ENCODE results near the gene CACNA2D2. TPM values are rescaled to one million over a fixed set of nuclear protein-coding genes. Genes with fewer than 3 reads are reported as not detected.
"Not testable (repeated sequence)": the region's sequence is repeated elsewhere in the genome, so short reads cannot be mapped to it uniquely, and the experiment has no call there.

Gene CACNA2D2
- total RNA-seq, 1 donor from 2014 or later = 0.52 TPM

GRCh38 chr3:50521572-50521971 is 18.1 kb upstream of the CACNA2D2 start:
- intact Hi-C loops (cut with micrococcal nuclease) = no loop called here
- Mint-ChIP-seq H3K27ac (no peak overlapping the region), H3K36me3 (ENCODE audit: low read depth) (no peaks in the 10 kb centered on the region), H3K4me3 (no peak overlapping the region), H3K4me1 (ENCODE audit: low read depth) (peaks cover 5% of the 10 kb centered on the region), H3K27me3 (ENCODE audit: insufficient read depth) (peaks cover 9% of the 10 kb centered on the region), H3K9me3 (no peaks in the 10 kb centered on the region)
- no peak for DNase-seq (ENCODE audit: low spot score)

- Mint-ChIP-seq H3K27me3 (ENCODE audit: insufficient read depth) (peaks cover 9% of the 10 kb centered on the region), H3K4me1 (ENCODE audit: low read depth) (peaks cover 5% of the 10 kb centered on the region), H3K9me3 (no peaks in the 10 kb centered on the region), H3K4me3 (no peak overlapping the region), H3K36me3 (ENCODE audit: low read depth) (no peaks in the 10 kb centered on the region), H3K27ac (no peak overlapping the region)
- intact Hi-C loops (cut with micrococcal nuclease) = no loop called here
- no peak for DNase-seq (ENCODE audit: low spot score)
Observed at GRCh38 chr3:50520849-50521248, 17.4 kb upstream of the CACNA2D2 start.

GRCh38 chr3:50519471-50520089 is 16.1 kb upstream of the CACNA2D2 start:
- no peaks in the 10 kb centered on the region for H3K36me3 Mint-ChIP-seq (ENCODE audit: low read depth)
- H3K4me3 Mint-ChIP-seq = no peak overlapping the region
- H3K27me3 Mint-ChIP-seq (ENCODE audit: insufficient read depth) = peaks cover 11% of the 10 kb centered on the region
- no peaks in the 10 kb centered on the region for H3K9me3 Mint-ChIP-seq
- peaks cover 5% of the 10 kb centered on the region for H3K4me1 Mint-ChIP-seq (ENCODE audit: low read depth)
- intact Hi-C loops (cut with micrococcal nuclease) = loop anchor here (1.0 kb wide), 4 partner anchors 23 to 172 kb away; no protein-coding TSS in a partner anchor
- no peak overlapping the region for H3K27ac Mint-ChIP-seq
- DNase-seq (ENCODE audit: low spot score) = peak; percentile 64

- Mint-ChIP-seq H3K4me3 (no peak overlapping the region), H3K9me3 (no peaks in the 10 kb centered on the region), H3K36me3 (ENCODE audit: low read depth) (no peaks in the 10 kb centered on the region), H3K27ac (no peak overlapping the region), H3K4me1 (ENCODE audit: low read depth) (peaks cover 5% of the 10 kb centered on the region), H3K27me3 (ENCODE audit: insufficient read depth) (peaks cover 11% of the 10 kb centered on the region)
- intact Hi-C loops (cut with micrococcal nuclease) = no loop called here
- no peak for DNase-seq (ENCODE audit: low spot score)
Observed at GRCh38 chr3:50518436-50518835, 15.0 kb upstream of the CACNA2D2 start.

GRCh38 chr3:50517721-50518206 is 14.3 kb upstream of the CACNA2D2 start:
- Mint-ChIP-seq H3K36me3 (ENCODE audit: low read depth) (no peaks in the 10 kb centered on the region), H3K27ac (no peak overlapping the region), H3K9me3 (no peaks in the 10 kb centered on the region), H3K4me3 (no peak overlapping the region), H3K4me1 (ENCODE audit: low read depth) (peaks cover 5% of the 10 kb centered on the region), H3K27me3 (ENCODE audit: insufficient read depth) (peaks cover 11% of the 10 kb centered on the region)
- intact Hi-C loops (cut with micrococcal nuclease) = no loop called here
- DNase-seq (ENCODE audit: low spot score) = no peak

GRCh38 chr3:50516440-50516871 is 13.0 kb upstream of the CACNA2D2 start:
- peaks cover 5% of the 10 kb centered on the region for H3K4me1 Mint-ChIP-seq (ENCODE audit: low read depth)
- no peak for DNase-seq (ENCODE audit: low spot score)
- intact Hi-C loops (cut with micrococcal nuclease) = no loop called here
- H3K27me3 Mint-ChIP-seq (ENCODE audit: insufficient read depth) = peaks cover 9% of the 10 kb centered on the region
- no peaks in the 10 kb centered on the region for H3K36me3 Mint-ChIP-seq (ENCODE audit: low read depth)
- no peak overlapping the region for H3K4me3 Mint-ChIP-seq
- H3K9me3 Mint-ChIP-seq = no peaks in the 10 kb centered on the region
- no peak overlapping the region for H3K27ac Mint-ChIP-seq

- H3K27me3 Mint-ChIP-seq (ENCODE audit: insufficient read depth) = peaks cover 7% of the 10 kb centered on the region
- H3K4me1 Mint-ChIP-seq (ENCODE audit: low read depth) = peaks cover 5% of the 10 kb centered on the region
- H3K36me3 Mint-ChIP-seq (ENCODE audit: low read depth) = no peaks in the 10 kb centered on the region
- DNase-seq (ENCODE audit: low spot score) = no peak
- no peak overlapping the region for H3K27ac Mint-ChIP-seq
- no peaks in the 10 kb centered on the region for H3K9me3 Mint-ChIP-seq
- no peak overlapping the region for H3K4me3 Mint-ChIP-seq
- intact Hi-C loops (cut with micrococcal nuclease) = no loop called here
Observed at GRCh38 chr3:50515565-50516439, 12.4 kb upstream of the CACNA2D2 start.

GRCh38 chr3:50512908-50513307 is 9.5 kb upstream of the CACNA2D2 start:
- H3K36me3 Mint-ChIP-seq (ENCODE audit: low read depth); H3K27ac Mint-ChIP-seq; DNase-seq (ENCODE audit: low spot score); H3K4me3 Mint-ChIP-seq; H3K27me3 Mint-ChIP-seq (ENCODE audit: insufficient read depth); H3K4me1 Mint-ChIP-seq (ENCODE audit: low read depth); intact Hi-C loops (cut with micrococcal nuclease); H3K9me3 Mint-ChIP-seq: not testable (repeated sequence)

- DNase-seq (ENCODE audit: low spot score) = no peak
- H3K9me3 Mint-ChIP-seq = no peaks in the 10 kb centered on the region
- H3K4me1 Mint-ChIP-seq (ENCODE audit: low read depth) = no peaks in the 10 kb centered on the region
- H3K4me3 Mint-ChIP-seq = no peak overlapping the region
- H3K36me3 Mint-ChIP-seq (ENCODE audit: low read depth) = no peaks in the 10 kb centered on the region
- H3K27ac Mint-ChIP-seq = no peak overlapping the region
- H3K27me3 Mint-ChIP-seq (ENCODE audit: insufficient read depth) = peaks cover 4% of the 10 kb centered on the region
- intact Hi-C loops (cut with micrococcal nuclease) = no loop called here
Observed at GRCh38 chr3:50512131-50512530, 8.7 kb upstream of the CACNA2D2 start.

GRCh38 chr3:50510325-50510724 is 6.9 kb upstream of the CACNA2D2 start:
- Mint-ChIP-seq H3K9me3 (no peaks in the 10 kb centered on the region), H3K4me3 (no peak overlapping the region), H3K27me3 (ENCODE audit: insufficient read depth) (peaks cover 15% of the 10 kb centered on the region), H3K4me1 (ENCODE audit: low read depth) (no peaks in the 10 kb centered on the region), H3K27ac (no peak overlapping the region), H3K36me3 (ENCODE audit: low read depth) (no peaks in the 10 kb centered on the region)
- no peak for DNase-seq (ENCODE audit: low spot score)
- intact Hi-C loops (cut with micrococcal nuclease) = no loop called here

GRCh38 chr3:50509715-50510114 is 6.3 kb upstream of the CACNA2D2 start:
- H3K36me3 Mint-ChIP-seq (ENCODE audit: low read depth) = no peaks in the 10 kb centered on the region
- H3K27ac Mint-ChIP-seq = no peak overlapping the region
- H3K27me3 Mint-ChIP-seq (ENCODE audit: insufficient read depth) = peaks cover 20% of the 10 kb centered on the region
- H3K4me1 Mint-ChIP-seq (ENCODE audit: low read depth) = no peaks in the 10 kb centered on the region
- intact Hi-C loops (cut with micrococcal nuclease) = no loop called here
- H3K4me3 Mint-ChIP-seq = no peak overlapping the region
- H3K9me3 Mint-ChIP-seq = no peaks in the 10 kb centered on the region
- DNase-seq (ENCODE audit: low spot score) = no peak

- no peaks in the 10 kb centered on the region for H3K4me1 Mint-ChIP-seq (ENCODE audit: low read depth)
- H3K27me3 Mint-ChIP-seq (ENCODE audit: insufficient read depth) = peaks cover 29% of the 10 kb centered on the region
- H3K4me3 Mint-ChIP-seq = no peak overlapping the region
- intact Hi-C loops (cut with micrococcal nuclease) = no loop called here
- no peak for DNase-seq (ENCODE audit: low spot score)
- H3K27ac Mint-ChIP-seq = no peak overlapping the region
- no peaks in the 10 kb centered on the region for H3K9me3 Mint-ChIP-seq
- no peaks in the 10 kb centered on the region for H3K36me3 Mint-ChIP-seq (ENCODE audit: low read depth)
Observed at GRCh38 chr3:50508821-50509220, 5.4 kb upstream of the CACNA2D2 start.

- H3K27me3 Mint-ChIP-seq (ENCODE audit: insufficient read depth) = peaks cover 46% of the 10 kb centered on the region
Observed at GRCh38 chr3:50506169-50506568, 2.7 kb upstream of the CACNA2D2 start.

More at GRCh38 chr3:50506169-50506568, 2.7 kb upstream of the CACNA2D2 start:
- H3K4me3 Mint-ChIP-seq = no peak overlapping the region
- H3K27ac Mint-ChIP-seq = no peak overlapping the region
- H3K4me1 Mint-ChIP-seq (ENCODE audit: low read depth) = no peaks in the 10 kb centered on the region
- intact Hi-C loops (cut with micrococcal nuclease) = no loop called here
- DNase-seq (ENCODE audit: low spot score) = no peak
- H3K9me3 Mint-ChIP-seq = no peaks in the 10 kb centered on the region
- H3K36me3 Mint-ChIP-seq (ENCODE audit: low read depth) = no peaks in the 10 kb centered on the region

Data from activated T-helper 1 cell treated with anti-CD3 and anti-CD28 coated beads, Interleukin-12 subunit alpha, Interleukin-12 subunit beta, Interleukin-2, Interleukin-4 antibody, amounts not matched to agents 30 ng/mL and 10 ng/mL and 1 ng/mL, durations not matched to agents 14 hours and 24 hours and 36 hours (primary cell).